H1 (cell line): ENCODE results near the gene C3orf18. TPM values are rescaled to one million over a fixed set of nuclear protein-coding genes. Genes with fewer than 3 reads are reported as not detected.

ENCODE experiments used
- CTCF ChIA-PET: fragments of 300-600 bp; sonication (Branson Sonifier 250); formaldehyde crosslinking; loops from one replicate; lab custom pipeline; 2021; ENCODE audit not compliant: partially characterized antibody; lab: Charles Lee
- POLR2A ChIA-PET: fragments of 300-600 bp; sonication (Branson Sonifier 250); formaldehyde crosslinking; loops from one replicate; lab custom pipeline; 2021; ENCODE audit warnings: inconsistent platforms; ENCODE audit not compliant: partially characterized antibody; lab: Charles Lee
- DNase-seq, 2 experiments: peaks; one replicate each; pipeline versions ENCODE4 v3.0.0 to v3.0.0-alpha.2; 2010 to 2022; ENCODE audit warnings: low spot score in 2 of 2, low read depth in 1 of 2, mixed read lengths in 1 of 2
- FAIRE-seq: peaks from 2 replicates; lab custom pipeline; 2011; peaks lifted over from hg19 to GRCh38; lab: Jason Lieb, UNC
- H2AFZ ChIP-seq: 2 replicates; pipeline ENCODE4 v1.8.1; 2012; ENCODE audit warnings: low read length, inconsistent platforms
- H2AK5ac ChIP-seq: 2 replicates; pipeline ENCODE4 v1.6.1; 2013; ENCODE audit warnings: low read depth, low read length
- H2BK120ac ChIP-seq: replicated peaks from 2 replicates; pipeline ENCODE3; 2013; ENCODE audit warnings: low read depth, low read length, inconsistent platforms
- H2BK12ac ChIP-seq: 2 replicates; pipeline ENCODE4 v1.6.1; 2013; ENCODE audit warnings: low read depth, low read length
- H2BK15ac ChIP-seq: 2 replicates; pipeline ENCODE4 v1.6.1; 2013; ENCODE audit warnings: low read length
- H2BK20ac ChIP-seq: 2 replicates; pipeline ENCODE4 v1.6.1; 2013; ENCODE audit warnings: low read length
- H2BK5ac ChIP-seq: 2 replicates; pipeline ENCODE4 v1.6.1; 2013; ENCODE audit warnings: low read depth, low read length
- H3K14ac ChIP-seq: 2 replicates; pipeline ENCODE4 v1.6.1; 2013; ENCODE audit warnings: inconsistent platforms; ENCODE audit not compliant: insufficient read length
- H3K18ac ChIP-seq: 2 replicates; pipeline ENCODE4 v1.6.1; 2013; ENCODE audit warnings: low read length; ENCODE audit errors: extremely low read depth
- H3K23ac ChIP-seq: 2 replicates; pipeline ENCODE4 v1.6.1; 2013; ENCODE audit warnings: inconsistent platforms; ENCODE audit not compliant: insufficient read length
- H3K23me2 ChIP-seq: 2 replicates; pipeline ENCODE4 v1.6.1; 2013; ENCODE audit warnings: low read depth, low read length
- H3K27ac ChIP-seq: 2 replicates; pipeline ENCODE4 v1.6.1; 2011; ENCODE audit warnings: low read depth, low read length, inconsistent platforms
- H3K27me3 ChIP-seq, 4 experiments: replicated peaks in 1 of 4; 1 replicate in 1 of 4; 2 replicates in 3 of 4; pipeline versions ENCODE4 v1.6.1 to v1.8.1; 2011 to 2013; ENCODE audit warnings: low read length in 3 of 4, mild to moderate bottlenecking in 3 of 4, inconsistent platforms in 2 of 4, mixed read lengths in 2 of 4, moderate library complexity in 1 of 4; ENCODE audit not compliant: control insufficient read depth in 3 of 4, insufficient read depth in 3 of 4; ENCODE audit errors: extremely low read depth in 1 of 4
- H3K36me3 ChIP-seq, 4 experiments: 2 replicates each; pipeline versions ENCODE4 v1.6.1 to v1.8.1; 2011 to 2013; ENCODE audit warnings: mild to moderate bottlenecking in 4 of 4, low read length in 3 of 4, moderate library complexity in 2 of 4, control low read depth in 1 of 4, inconsistent platforms in 1 of 4; ENCODE audit not compliant: insufficient read depth in 4 of 4, control insufficient read depth in 2 of 4
- H3K4ac ChIP-seq: replicated peaks from 2 replicates; pipeline ENCODE3; 2013; ENCODE audit warnings: low read length, low read depth, mixed read lengths, inconsistent platforms; ENCODE audit not compliant: insufficient read length
- H3K4me1 ChIP-seq, 4 experiments: replicated peaks in 1 of 4; 1 replicate in 1 of 4; 2 replicates in 3 of 4; pipeline versions ENCODE4 v1.6.1 to v1.8.1; 2011 to 2013; ENCODE audit warnings: low read length in 3 of 4, inconsistent platforms in 2 of 4, mixed read lengths in 1 of 4; ENCODE audit not compliant: insufficient read depth in 4 of 4, control insufficient read depth in 3 of 4
- H3K4me2 ChIP-seq, 2 experiments: 2 replicates each; pipeline versions ENCODE4 v1.6.1 to v1.8.1; 2011 to 2013; ENCODE audit warnings: low read depth in 2 of 2, low read length in 2 of 2, control low read depth in 1 of 2, inconsistent platforms in 1 of 2, mild to moderate bottlenecking in 1 of 2; ENCODE audit not compliant: insufficient read depth in 1 of 2
- H3K4me3 ChIP-seq, 4 experiments: fragments of 200-600, 300-600 bp in 1 of 4; sonication (generic), shearing (Covaris generic), sonication (Bioruptor Twin) in 1 of 4; 2 replicates each; pipeline versions ENCODE4 v1.5.1 to v1.8.1; 2011 to 2016; ENCODE audit warnings: low read length in 4 of 4, low read depth in 3 of 4, control low read depth in 2 of 4, inconsistent platforms in 2 of 4, mild to moderate bottlenecking in 2 of 4, mixed read lengths in 1 of 4, moderate library complexity in 1 of 4; ENCODE audit not compliant: insufficient read depth in 2 of 4; ENCODE audit errors: extremely low read depth in 1 of 4
- H3K56ac ChIP-seq: replicated peaks from 2 replicates; pipeline ENCODE3; 2013; ENCODE audit warnings: low read depth, mild to moderate bottlenecking, mixed read lengths, low read length, inconsistent platforms; ENCODE audit not compliant: insufficient read length
- H3K79me1 ChIP-seq: 2 replicates; pipeline ENCODE4 v1.6.1; 2013; ENCODE audit warnings: low read depth, low read length, control low read depth
- H3K79me2 ChIP-seq, 2 experiments: 2 replicates each; pipeline versions ENCODE4 v1.6.1 to v1.8.1; 2012 to 2013; ENCODE audit warnings: low read length in 2 of 2, mild to moderate bottlenecking in 2 of 2, inconsistent platforms in 1 of 2; ENCODE audit not compliant: insufficient read depth in 2 of 2, control insufficient read depth in 1 of 2
- H3K9ac ChIP-seq, 4 experiments: replicated peaks in 1 of 4; 1 replicate in 1 of 4; 2 replicates in 3 of 4; pipeline versions ENCODE4 v1.6.1 to v1.8.1; 2011 to 2013; ENCODE audit warnings: low read depth in 3 of 4, low read length in 3 of 4, control low read depth in 2 of 4, mild to moderate bottlenecking in 2 of 4, moderate library complexity in 2 of 4, inconsistent platforms in 1 of 4; ENCODE audit errors: extremely low read depth in 1 of 4
- H3K9me3 ChIP-seq, 2 experiments: 2 replicates each; pipeline versions ENCODE4 v1.6.1 to v1.8.1; 2012 to 2013; ENCODE audit warnings: mild to moderate bottlenecking in 2 of 2, moderate library complexity in 2 of 2, control low read depth in 1 of 2, inconsistent platforms in 1 of 2, low read depth in 1 of 2, low read length in 1 of 2, mixed read lengths in 1 of 2; ENCODE audit not compliant: insufficient read depth in 2 of 2
- H4K20me1 ChIP-seq, 2 experiments: replicated peaks in 1 of 2; 2 replicates each; pipeline versions ENCODE3 to v1.8.1; 2011 to 2013; ENCODE audit warnings: inconsistent platforms in 2 of 2, low read length in 2 of 2, mild to moderate bottlenecking in 1 of 2; ENCODE audit not compliant: insufficient read depth in 2 of 2, control insufficient read depth in 1 of 2
- H4K5ac ChIP-seq: 2 replicates; pipeline ENCODE4 v1.6.1; 2013; ENCODE audit warnings: low read length, low read depth, mixed read lengths, inconsistent platforms; ENCODE audit not compliant: insufficient read length
- H4K8ac ChIP-seq: 2 replicates; pipeline ENCODE4 v1.8.0; 2013; ENCODE audit warnings: mild to moderate bottlenecking, moderate library complexity, low read length, inconsistent platforms; ENCODE audit not compliant: insufficient read depth; ENCODE audit errors: extremely low read depth
- H4K91ac ChIP-seq: replicated peaks from 2 replicates; pipeline ENCODE3; 2013; ENCODE audit warnings: low read length, mixed read lengths, inconsistent platforms; ENCODE audit not compliant: insufficient read length
- BACH1 ChIP-seq: IDR thresholded peaks from 2 replicates; pipeline ENCODE4 v1.6.1; 2012; ENCODE audit warnings: low read length, improper control_type of control experiment
- CEBPB ChIP-seq: IDR thresholded peaks from 2 replicates; pipeline ENCODE4 v1.6.1; 2012; ENCODE audit warnings: low read depth, low read length
- EGR1 ChIP-seq: IDR thresholded peaks from 2 replicates; pipeline ENCODE4 v1.6.1; 2011; ENCODE audit warnings: low read depth, low read length, borderline replicate concordance
- FOSL1 ChIP-seq: IDR thresholded peaks from 2 replicates; pipeline ENCODE4 v1.6.1; 2011; ENCODE audit warnings: mild to moderate bottlenecking, low read depth, low read length, moderate library complexity; ENCODE audit not compliant: insufficient read depth
- HDAC6 ChIP-seq: IDR thresholded peaks from one replicate; pipeline ENCODE4 v1.7.1; 2012; ENCODE audit warnings: low read depth, mild to moderate bottlenecking, inconsistent platforms, low read length, moderate library complexity
- JUND ChIP-seq: IDR thresholded peaks from 2 replicates; pipeline ENCODE4 v1.6.1; 2011; ENCODE audit warnings: mild to moderate bottlenecking, improper control_type of control experiment, low read length
- SIX5 ChIP-seq: IDR thresholded peaks from 2 replicates; pipeline ENCODE4 v1.6.1; 2011; ENCODE audit warnings: mild to moderate bottlenecking, low read depth, low read length
- ZNF274 ChIP-seq: IDR thresholded peaks from 2 replicates; pipeline ENCODE4 v1.7.0; 2012; ENCODE audit warnings: low read length, borderline replicate concordance; ENCODE audit errors: extremely low read depth
- WGBS, 2 experiments: shearing (Covaris generic) in 1 of 2; methylation state at CpG; one replicate each; pipeline versions ENCODE4 v1.1.6 to v1.1.7; 2013 to 2015; ENCODE audit warnings: low lambda C conversion rate in 2 of 2, mixed read lengths in 2 of 2, inconsistent platforms in 1 of 2, low coverage in 1 of 2, missing lambda C conversion rate in 1 of 2; ENCODE audit not compliant: insufficient replicate concordance in 2 of 2, insufficient coverage in 1 of 2, insufficient read length in 1 of 2; ENCODE audit errors: extremely low coverage in 1 of 2, missing lambda C conversion rate in 1 of 2; 5-methylcytosine and 5-hydroxymethylcytosine counted together
- polyA plus RNA-seq, 7 experiments: library from polyadenylated mRNA; depleted of rRNA in 3 of 7; stranded (reverse) in 5 of 7; unstranded in 2 of 7; fragments of >200 nt in 5 of 7; fragments of 200-250 nt in 2 of 7; gene quantifications; 1 replicate in 5 of 7; 2 replicates in 1 of 7; 4 replicates in 1 of 7; pipeline versions ENCODE4 v1.2.1 to v1.2.3, GENCODE V29; 2011 to 2013; ENCODE audit warnings: missing spikeins in 2 of 7, mixed read lengths in 2 of 7
- total RNA-seq: library from RNA; stranded (reverse); fragmentation: NEBNext Ultra II Directional; extraction: Animal tissue kit (Norgen Biotek cat#: 25700); gene quantifications from 2 replicates; pipeline ENCODE4 v1.2.1, GENCODE V29; 2021
- TF ChIP-seq, protein P1 (sequence below): IDR thresholded peaks from 2 replicates; pipeline ENCODE4 v1.6.1; 2012; ENCODE audit warnings: low read length, inconsistent platforms

Gene C3orf18
- total and polyA plus RNA-seq, 2 of the 8 experiments (the other 6 are each of a cell fraction or from before 2014, with no cell fraction given): 7.5 to 15.0 TPM

DNA sequence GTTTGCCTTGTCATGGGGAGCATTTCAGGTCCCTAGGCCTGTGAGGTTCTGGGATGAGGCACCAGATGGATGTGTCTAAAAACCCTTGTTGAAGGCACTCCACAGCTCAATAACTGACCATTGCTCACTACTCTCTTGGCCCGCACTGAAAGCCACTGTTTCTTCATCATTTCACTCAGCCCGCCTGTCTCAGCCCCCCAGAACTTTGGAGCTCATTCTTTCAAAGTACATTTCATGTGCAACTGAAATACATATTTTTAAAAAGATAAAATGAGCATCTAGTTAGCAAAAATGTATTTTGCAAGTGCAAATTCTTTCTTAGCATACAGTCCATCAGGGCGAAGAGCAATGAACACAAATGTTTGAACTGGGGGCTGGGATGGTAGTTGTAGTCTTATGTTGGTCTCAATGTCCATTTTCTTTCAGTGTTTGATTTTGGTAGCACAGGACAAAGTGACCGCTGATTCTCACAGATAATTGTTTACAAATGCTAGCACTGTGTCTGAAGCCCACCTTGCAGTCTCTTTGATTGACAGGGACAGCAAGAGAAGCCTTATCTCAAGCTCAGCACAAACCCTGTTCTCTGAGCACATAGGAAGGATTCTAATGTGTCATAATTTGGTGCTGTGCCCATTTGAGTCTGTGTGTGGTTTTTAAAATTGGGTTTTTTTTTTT is 21.3 kb upstream of the C3orf18 start:
- peaks cover 0 to 2% (median 0%) of the 10 kb centered on the region in 4 experiments; a peak in 1 of 7 replicates for H3K27me3 ChIP-seq
- no peak overlapping the region for H2AFZ ChIP-seq
- H3K23ac ChIP-seq: no peak overlapping the region
- no peak overlapping the region for H3K4ac ChIP-seq
- FAIRE-seq: no peak
- H3K9me3 ChIP-seq: no peaks in the 10 kb centered on the region
- ChIA-PET POLR2A (interaction anchor here (1.1 to 1.8 kb wide), 4 partner anchors 10 to 1344 kb away, joined by 3 to 5 read pairs (median 3); partner anchors contain the start of gene MAPKAPK3), CTCF (interaction anchor here (0.9 to 11.1 kb wide), 9 partner anchors 10 to 169 kb away, joined by 3 to 233 read pairs (median 4); partner anchors contain the start of genes CISH, DOCK3, HEMK1 and MAPKAPK3)
- WGBS, 2 experiments: 91% methylated on average over 4 of the region's 4 CpGs; no CpG with 5 or more reads in 1 of the 2 experiments
- H3K14ac ChIP-seq: no peak overlapping the region
- no peak overlapping the region for H4K5ac ChIP-seq
- no peak overlapping the region for H2AK5ac ChIP-seq
- TF ChIP-seq, protein P1, sequence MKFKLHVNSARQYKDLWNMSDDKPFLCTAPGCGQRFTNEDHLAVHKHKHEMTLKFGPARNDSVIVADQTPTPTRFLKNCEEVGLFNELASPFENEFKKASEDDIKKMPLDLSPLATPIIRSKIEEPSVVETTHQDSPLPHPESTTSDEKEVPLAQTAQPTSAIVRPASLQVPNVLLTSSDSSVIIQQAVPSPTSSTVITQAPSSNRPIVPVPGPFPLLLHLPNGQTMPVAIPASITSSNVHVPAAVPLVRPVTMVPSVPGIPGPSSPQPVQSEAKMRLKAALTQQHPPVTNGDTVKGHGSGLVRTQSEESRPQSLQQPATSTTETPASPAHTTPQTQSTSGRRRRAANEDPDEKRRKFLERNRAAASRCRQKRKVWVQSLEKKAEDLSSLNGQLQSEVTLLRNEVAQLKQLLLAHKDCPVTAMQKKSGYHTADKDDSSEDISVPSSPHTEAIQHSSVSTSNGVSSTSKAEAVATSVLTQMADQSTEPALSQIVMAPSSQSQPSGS: no peak
- TF ChIP-seq SIX5 (no peak), EGR1 (no peak), JUND (no peak), CEBPB (no peak), HDAC6 (no peak), BACH1 (no peak), FOSL1 (no peak), ZNF274 (no peak)
- H4K8ac ChIP-seq: no peak overlapping the region
- DNase-seq: no peak
- H3K56ac ChIP-seq: no peak overlapping the region
- no peak overlapping the region for H3K4me2 ChIP-seq
- no peaks in the 10 kb centered on the region for H3K36me3 ChIP-seq
- H2BK12ac ChIP-seq: no peak overlapping the region
- no peak overlapping the region for H3K4me3 ChIP-seq
- no peak overlapping the region for H2BK120ac ChIP-seq
- H4K91ac ChIP-seq: no peak overlapping the region
- no peaks in the 10 kb centered on the region for H3K4me1 ChIP-seq
- H2BK15ac ChIP-seq: no peak overlapping the region
- no peaks in the 10 kb centered on the region for H3K79me2 ChIP-seq
- no peak overlapping the region for H2BK5ac ChIP-seq
- no peaks in the 10 kb centered on the region for H3K79me1 ChIP-seq
- no peak overlapping the region for H3K9ac ChIP-seq
- H2BK20ac ChIP-seq: no peak overlapping the region
- H3K18ac ChIP-seq: no peak overlapping the region
- peaks cover 0 to 2% of the 10 kb centered on the region in 2 experiments for H4K20me1 ChIP-seq
- H3K27ac ChIP-seq: no peak overlapping the region
- no peaks in the 10 kb centered on the region for H3K23me2 ChIP-seq
